Peyer's patch (tissue), 4 donors: Measurements from ENCODE around the gene TIPIN. TPM values are rescaled to one million over a fixed set of nuclear protein-coding genes. Genes with fewer than 3 reads are reported as not detected.

ENCODE experiments used
- DNase-seq, 3 donors: peaks; one replicate each; pipeline ENCODE4 v3.0.0-alpha.2; 2017 to 2019
- H3K27ac ChIP-seq, 4 donors: fragments of 200-600 bp; sonication (generic); one replicate each; pipeline ENCODE4 v1.5.1; 2016 to 2019
- H3K27me3 ChIP-seq, 2 donors: fragments of 200-600 bp; sonication (generic); one replicate each; pipeline ENCODE4 v1.5.1; 2019
- H3K36me3 ChIP-seq, 3 donors: fragments of 200-600 bp; sonication (generic); one replicate each; pipeline ENCODE4 v1.5.1; 2016 to 2019
- H3K4me1 ChIP-seq, 4 donors: fragments of 200-600 bp; sonication (generic); one replicate each; pipeline ENCODE4 v1.5.1; 2016 to 2019
- H3K4me3 ChIP-seq, 4 donors: fragments of 200-600 bp; sonication (generic); 1 replicate in 3 of 4; 2 replicates in 1 of 4; pipeline ENCODE4 v1.5.1; 2016 to 2019; ENCODE audit warnings: mild to moderate bottlenecking in 1 of 4
- H3K9me3 ChIP-seq, 4 donors: fragments of 200-600 bp; sonication (generic); one replicate each; pipeline ENCODE4 v1.5.1; 2016 to 2019; ENCODE audit warnings: mild to moderate bottlenecking in 1 of 4
- POLR2A ChIP-seq, 2 donors: fragments of 450-650 bp; IDR thresholded peaks; one replicate each; pipeline ENCODE4 v1.5.1; 2017; ENCODE audit warnings: antibody characterized with exemption in 2 of 2, mild to moderate bottlenecking in 2 of 2, moderate library complexity in 2 of 2
- total RNA-seq, 4 donors: library from RNA; depleted of rRNA; stranded (reverse); fragments of >200 nt; gene quantifications; one replicate each; pipeline ENCODE4 v1.1.0, GENCODE V29; 2016
- TF ChIP-seq, protein P1 (sequence below), 6 experiments: fragments of 450-650 bp in 4 of 6; fragments of 200-600 bp in 2 of 6; sonication (generic) in 1 of 6; IDR thresholded peaks; one replicate each; pipeline ENCODE4 v1.5.1; 2017 to 2019; ENCODE audit warnings: antibody characterized with exemption in 6 of 6, mild to moderate bottlenecking in 3 of 6, moderate library complexity in 1 of 6

The TIPIN gene
- total RNA-seq, 4 donors from 2014 or later: 2.6 to 10.6 (median 6.8) TPM

DNA sequence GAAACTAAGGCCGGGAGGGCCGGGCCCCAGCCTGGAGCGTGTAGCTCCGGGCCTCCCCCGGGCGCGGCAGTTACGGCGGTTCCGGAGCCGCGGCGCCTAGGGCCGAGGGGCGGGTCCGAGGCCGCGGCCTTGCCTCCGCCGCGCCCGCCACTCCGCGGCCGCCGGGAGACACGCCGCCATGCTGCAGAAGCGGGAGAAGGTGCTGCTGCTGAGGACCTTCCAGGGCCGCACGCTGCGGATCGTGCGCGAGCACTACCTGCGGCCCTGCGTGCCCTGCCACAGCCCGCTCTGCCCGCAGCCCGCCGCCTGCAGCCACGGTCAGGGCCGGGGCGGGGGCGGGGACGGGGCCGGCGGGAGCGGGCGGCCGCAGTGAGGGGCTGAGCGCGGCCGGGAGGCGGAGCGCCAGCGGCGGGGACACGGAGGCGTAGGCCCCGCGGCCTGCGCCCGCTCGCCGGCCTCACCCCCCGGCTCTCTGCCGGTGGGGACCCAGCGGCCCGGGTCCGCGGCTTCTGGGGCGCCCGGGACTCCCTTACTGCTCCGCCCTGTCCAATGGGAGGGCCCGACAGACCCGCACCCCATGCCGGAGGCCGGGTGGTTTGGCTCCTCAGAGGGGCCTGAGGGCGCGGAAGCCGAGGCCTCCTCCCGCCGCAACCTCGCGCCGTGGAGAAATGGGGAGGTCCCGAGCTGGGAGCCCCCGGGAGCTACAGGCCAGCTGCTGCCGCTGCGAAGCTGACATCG lies 62.9 kb downstream of the TIPIN start, which contains the start of gene DIS3L:
Gene DIS3L (plus strand): TSS at position 150 of the 738 bp plus-strand sequence. CDS start 29 bp downstream, at position 179.
- DNase-seq: peak; percentile 61 to 82 (median 81)

DNA sequence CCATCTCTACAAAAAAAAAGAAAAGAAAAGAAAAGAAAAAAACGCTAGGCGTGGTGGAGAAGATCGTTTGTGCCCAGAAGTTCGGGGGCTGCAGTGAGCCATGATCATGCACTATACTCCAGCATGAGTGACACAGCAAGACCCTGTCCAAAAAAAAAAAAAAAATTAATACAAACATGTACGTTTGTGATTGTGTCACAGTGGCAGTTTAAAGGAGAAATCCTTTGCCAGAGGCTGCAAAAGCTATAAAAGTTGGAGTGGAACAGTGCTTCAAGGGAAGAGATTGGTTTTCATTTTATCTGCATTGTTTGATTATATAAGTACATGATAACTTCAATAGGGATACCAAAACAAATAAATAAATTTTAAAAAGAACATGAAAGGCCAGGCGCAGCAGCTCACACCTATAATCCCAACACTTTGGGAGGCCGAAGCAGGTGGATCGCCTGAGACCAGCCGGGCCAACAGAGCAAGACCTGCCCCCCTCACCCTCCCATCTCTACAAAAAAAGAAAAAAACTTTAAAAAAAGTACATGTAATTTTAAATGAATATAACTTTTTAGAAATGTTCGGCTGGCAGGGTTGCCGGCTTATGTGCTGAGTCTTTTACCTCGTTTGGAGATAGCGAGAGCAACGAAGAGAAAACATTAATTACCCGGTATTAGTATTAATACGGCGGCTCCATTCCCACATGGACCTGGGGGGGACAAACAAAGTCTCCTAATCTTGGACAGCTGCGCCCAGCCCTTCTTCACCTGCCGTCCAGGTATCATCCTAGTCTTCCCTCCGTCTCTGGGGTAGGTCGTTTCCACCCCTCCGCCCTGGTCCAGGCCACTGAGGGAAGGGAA lies 63.7 kb downstream of the TIPIN start:
- TF ChIP-seq POLR2A (IDR thresholded peaks at IDR 0.05): no peak
- TF ChIP-seq, protein P1, sequence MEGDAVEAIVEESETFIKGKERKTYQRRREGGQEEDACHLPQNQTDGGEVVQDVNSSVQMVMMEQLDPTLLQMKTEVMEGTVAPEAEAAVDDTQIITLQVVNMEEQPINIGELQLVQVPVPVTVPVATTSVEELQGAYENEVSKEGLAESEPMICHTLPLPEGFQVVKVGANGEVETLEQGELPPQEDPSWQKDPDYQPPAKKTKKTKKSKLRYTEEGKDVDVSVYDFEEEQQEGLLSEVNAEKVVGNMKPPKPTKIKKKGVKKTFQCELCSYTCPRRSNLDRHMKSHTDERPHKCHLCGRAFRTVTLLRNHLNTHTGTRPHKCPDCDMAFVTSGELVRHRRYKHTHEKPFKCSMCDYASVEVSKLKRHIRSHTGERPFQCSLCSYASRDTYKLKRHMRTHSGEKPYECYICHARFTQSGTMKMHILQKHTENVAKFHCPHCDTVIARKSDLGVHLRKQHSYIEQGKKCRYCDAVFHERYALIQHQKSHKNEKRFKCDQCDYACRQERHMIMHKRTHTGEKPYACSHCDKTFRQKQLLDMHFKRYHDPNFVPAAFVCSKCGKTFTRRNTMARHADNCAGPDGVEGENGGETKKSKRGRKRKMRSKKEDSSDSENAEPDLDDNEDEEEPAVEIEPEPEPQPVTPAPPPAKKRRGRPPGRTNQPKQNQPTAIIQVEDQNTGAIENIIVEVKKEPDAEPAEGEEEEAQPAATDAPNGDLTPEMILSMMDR (IDR thresholded peaks at IDR 0.05): no peak
- no peaks in the 10 kb centered on the region for H3K36me3 ChIP-seq
- H3K4me1 ChIP-seq: peaks cover 0 to 20% (median 8%) of the 10 kb centered on the region in 4 donors
- H3K27ac ChIP-seq: peak overlapping the region; percentile 88 to 95 (median 88)
- no peak for DNase-seq
- H3K9me3 ChIP-seq: no peaks in the 10 kb centered on the region
- peak overlapping the region; percentile 69 to 91 (median 75) for H3K4me3 ChIP-seq
- H3K27me3 ChIP-seq: no peaks in the 10 kb centered on the region

More for the DNA sequence above, 62.9 kb downstream of the TIPIN start, which contains the start of gene DIS3L:
- peak within 1 kb of the TSS; percentile 69 to 91 (median 75) for H3K4me3 ChIP-seq
- no peaks in the 10 kb centered on the region for H3K36me3 ChIP-seq
- peaks cover 0 to 20% (median 8%) of the 10 kb centered on the region in 4 donors for H3K4me1 ChIP-seq
- peak; percentile 44 to 65 for TF ChIP-seq POLR2A (IDR thresholded peaks at IDR 0.05)
- TF ChIP-seq, protein P1 (IDR thresholded peaks at IDR 0.05): no peak
- H3K9me3 ChIP-seq: no peaks in the 10 kb centered on the region
- peak within 1 kb of the TSS; percentile 88 to 95 (median 88) for H3K27ac ChIP-seq
- no peaks in the 10 kb centered on the region for H3K27me3 ChIP-seq

DNA sequence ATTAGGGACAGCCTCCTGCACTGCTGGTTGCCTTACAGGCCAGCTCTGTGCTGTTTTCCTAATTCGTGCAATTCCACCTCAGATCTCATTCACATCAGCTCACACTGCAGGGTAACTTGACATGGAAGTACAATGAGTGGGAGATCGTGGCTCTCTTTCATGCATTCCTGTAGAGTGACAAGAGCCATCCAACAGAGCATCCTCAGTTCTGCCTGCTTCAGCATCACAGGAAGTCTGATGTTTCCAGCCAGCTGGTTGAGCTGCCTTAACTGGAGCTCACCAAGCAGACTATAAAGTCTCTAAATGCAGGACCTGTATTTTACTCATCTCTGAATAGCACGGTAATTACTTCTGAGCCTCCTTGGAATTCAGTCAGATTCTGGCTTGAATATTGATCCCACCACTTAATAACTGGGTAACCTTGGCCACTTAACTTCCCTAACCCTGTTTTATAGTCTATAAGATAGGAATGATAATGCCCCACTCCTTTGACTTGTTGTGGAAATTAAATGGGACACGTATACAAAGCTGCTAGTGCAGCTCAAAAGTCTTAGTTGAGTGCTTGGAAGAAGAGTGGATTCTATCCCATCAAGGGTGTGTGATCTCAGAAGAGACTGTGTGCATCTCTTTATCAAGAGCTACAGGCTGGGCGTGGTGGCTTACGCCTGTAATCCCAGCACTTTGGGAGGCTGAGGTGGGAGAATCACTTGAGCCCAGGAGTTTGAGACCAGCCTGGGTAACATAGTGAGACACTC lies 64.5 kb downstream of the TIPIN start:
- no peak for DNase-seq
- Histone ChIP-seq H3K9me3 (no peaks in the 10 kb centered on the region), H3K4me3 (no peak overlapping the region), H3K27ac (peak overlapping the region in 1 of 4 donors; percentile 95), H3K36me3 (no peaks in the 10 kb centered on the region), H3K4me1 (peaks cover 0 to 20% (median 8%) of the 10 kb centered on the region in 4 donors), H3K27me3 (no peaks in the 10 kb centered on the region)
- TF ChIP-seq POLR2A (IDR thresholded peaks at IDR 0.05): no peak
- TF ChIP-seq, protein P1 (IDR thresholded peaks at IDR 0.05): no peak

DNA sequence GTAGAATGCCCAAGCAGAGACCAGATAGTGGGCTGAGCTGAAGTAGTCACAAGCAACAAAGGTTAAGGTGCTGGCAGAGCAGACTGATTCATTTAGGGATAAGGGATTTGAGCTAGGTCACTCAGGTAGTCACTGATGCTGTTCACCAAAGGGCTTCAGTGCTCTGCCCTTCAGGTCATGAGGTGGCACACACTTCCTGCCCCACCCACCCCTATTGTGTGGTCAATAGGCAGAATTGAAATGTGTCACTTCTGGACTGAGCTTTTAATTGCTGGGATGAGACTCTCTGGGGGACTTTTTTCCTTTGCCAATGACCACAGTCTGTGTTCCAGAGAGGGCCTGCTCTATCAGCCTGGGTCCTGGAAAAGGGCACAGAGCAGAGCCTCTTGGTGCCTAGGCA lies 66.0 kb downstream of the TIPIN start:
- Histone ChIP-seq H3K4me1 (peaks cover 0 to 20% (median 8%) of the 10 kb centered on the region in 4 donors), H3K27me3 (no peaks in the 10 kb centered on the region), H3K36me3 (no peaks in the 10 kb centered on the region), H3K27ac (no peak overlapping the region), H3K9me3 (no peaks in the 10 kb centered on the region), H3K4me3 (no peak overlapping the region)
- TF ChIP-seq, protein P1 (IDR thresholded peaks at IDR 0.05): no peak
- no peak for TF ChIP-seq POLR2A (IDR thresholded peaks at IDR 0.05)
- DNase-seq: no peak

DNA sequence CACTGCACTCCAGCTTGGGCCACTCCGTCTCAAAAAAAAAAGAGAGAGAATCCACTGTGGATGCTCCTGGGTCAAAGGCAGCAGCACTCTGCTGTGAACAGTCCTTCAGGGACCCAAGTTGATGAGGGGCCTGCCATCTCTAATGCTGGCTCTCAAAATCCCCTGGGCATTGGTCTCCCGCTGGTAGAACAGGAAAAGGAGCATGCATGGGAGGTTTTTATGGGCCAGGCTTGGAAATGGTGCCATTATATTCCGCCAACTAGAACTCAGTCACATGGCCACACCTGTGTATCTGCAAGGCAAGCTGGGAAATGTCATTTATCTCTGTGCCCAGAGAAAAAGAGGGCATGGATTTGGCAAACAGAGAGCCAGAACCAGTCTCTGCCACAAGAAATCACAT lies 66.5 kb downstream of the TIPIN start:
- Histone ChIP-seq H3K4me1 (peaks cover 0 to 16% (median 7%) of the 10 kb centered on the region in 4 donors), H3K36me3 (no peaks in the 10 kb centered on the region), H3K27me3 (no peaks in the 10 kb centered on the region), H3K4me3 (no peak overlapping the region), H3K27ac (no peak overlapping the region), H3K9me3 (no peaks in the 10 kb centered on the region)
- DNase-seq: no peak
- TF ChIP-seq, protein P1 (IDR thresholded peaks at IDR 0.05): no peak
- no peak for TF ChIP-seq POLR2A (IDR thresholded peaks at IDR 0.05)
